ENCODE results near the gene SEMA4C.
"Not testable (repeated sequence)": the region's sequence is repeated elsewhere in the genome, so short reads cannot be mapped to it uniquely, and the experiment has no call there.

The SEMA4C gene

DNA sequence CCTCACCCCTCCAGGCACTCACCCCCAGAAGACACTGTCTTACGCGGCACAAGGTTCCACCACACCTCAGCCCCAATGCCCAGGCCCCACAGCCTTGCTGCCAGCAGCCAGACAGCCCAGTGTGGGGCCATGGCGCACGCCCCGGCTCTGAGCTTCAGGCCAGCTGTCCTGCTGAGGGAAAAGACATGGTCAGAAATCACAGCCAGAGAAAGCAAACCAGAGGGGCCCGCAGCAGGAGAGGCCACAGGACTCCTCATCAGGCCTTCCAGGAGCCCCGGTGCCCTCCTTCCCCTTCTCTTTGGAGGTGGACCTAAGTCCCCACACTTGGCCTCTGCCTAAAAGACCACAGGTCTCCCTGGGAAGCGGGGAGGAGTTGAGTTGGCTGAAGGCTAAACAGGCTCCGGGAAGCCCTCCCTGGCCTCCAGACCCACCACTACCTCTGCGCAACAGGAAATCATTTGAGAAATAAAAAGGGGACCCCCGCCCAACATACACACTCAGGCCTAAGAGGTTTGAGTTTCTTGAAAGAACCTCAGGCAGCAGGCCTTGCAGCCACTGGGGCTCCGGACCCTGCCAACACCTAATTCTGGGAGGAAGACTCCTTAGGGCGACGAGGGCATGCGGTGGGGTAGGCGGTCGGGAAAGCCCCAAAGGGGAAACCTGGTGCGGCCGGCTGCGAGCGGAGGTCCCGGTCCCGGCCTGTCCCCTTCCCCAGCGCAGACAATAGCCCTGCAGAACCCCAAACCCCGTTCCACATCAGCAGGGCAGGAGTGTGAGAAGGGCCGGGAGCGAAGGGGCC, 1.9 kb downstream of the SEMA4C start:
- DNase-seq (ENCODE audit: low read depth in 2 of 2, low spot score in 1 of 2): no peak

DNA sequence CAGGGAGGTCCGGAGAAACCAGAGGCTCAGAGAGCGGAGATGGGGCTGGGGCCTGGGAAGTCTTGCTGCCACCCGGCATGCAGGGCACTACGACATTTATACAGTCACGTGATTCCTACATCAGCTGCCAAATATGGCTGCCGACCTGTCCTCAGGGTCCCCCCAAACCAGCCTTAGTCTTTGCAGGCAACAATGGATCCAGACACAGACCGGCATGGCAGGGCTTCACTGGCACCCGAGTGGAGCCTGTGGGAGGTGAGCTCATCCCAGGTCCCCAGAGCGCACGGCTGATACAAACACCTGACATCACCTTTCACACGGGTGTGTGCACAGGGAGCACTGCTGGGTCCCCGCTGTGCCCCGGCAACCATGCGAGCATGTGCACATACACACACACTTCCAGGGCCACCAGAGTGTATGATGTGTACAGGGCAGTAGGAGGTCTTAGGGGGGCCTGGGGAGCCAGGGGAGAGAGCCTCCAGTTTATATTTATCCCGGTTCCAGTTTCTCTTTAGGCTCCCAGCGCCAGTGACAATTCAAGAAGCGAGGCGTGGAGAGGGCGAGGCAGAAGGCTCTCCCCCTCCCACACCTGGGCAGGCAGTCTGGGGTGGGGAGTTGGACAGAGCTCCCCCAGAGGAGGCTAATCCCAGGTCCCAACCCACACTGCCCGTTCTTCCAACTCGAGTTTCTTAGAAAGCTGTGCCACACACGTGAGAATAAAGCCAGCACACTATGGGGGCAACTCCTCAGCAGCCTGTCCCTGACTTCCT, 2.7 kb downstream of the SEMA4C start:
- DNase-seq (ENCODE audit: low read depth in 2 of 2, low spot score in 1 of 2): no peak

DNA sequence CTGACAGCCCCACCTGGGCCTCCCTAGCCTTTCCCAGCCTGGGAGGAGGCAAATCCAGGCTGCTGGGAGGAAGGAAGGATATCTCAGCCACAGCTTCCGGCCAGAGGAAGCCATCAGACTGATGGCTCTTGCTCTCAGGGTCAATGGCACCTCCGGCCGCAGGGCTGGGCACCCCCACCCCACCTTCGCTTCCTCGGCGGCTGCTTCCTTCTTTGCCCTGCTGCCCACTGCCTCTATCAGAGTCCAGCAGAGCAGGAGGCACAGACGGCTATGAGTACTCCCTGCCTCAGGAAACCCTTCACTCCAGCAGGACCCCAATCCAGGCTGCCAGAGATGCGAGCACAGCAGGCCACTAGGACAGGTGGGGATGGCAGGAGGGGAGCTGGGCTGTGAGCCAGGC, 3.3 kb downstream of the SEMA4C start:
- no peak for DNase-seq (ENCODE audit: low read depth in 2 of 2, low spot score in 1 of 2)

DNA sequence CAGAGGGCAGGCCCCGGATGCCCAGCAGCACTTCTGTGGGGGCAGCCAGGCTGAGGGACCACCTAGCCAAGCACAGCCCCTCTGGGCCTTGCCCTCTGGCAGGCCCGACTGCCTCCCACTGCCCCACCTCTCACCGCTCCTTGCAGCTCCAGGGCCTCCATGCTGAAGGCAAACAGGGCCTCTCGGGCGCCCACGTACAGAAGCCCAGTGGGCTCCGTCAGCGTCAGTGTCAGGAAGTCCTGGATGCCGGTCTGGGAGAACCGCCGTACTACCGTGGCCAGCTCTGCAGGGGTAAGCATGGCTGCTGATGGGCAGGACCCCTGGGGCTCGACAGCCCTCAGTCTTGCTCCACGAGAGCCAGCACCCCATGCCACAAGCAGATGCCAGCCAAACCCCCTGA, 3.7 kb downstream of the SEMA4C start:
- no peak for DNase-seq (ENCODE audit: low read depth in 2 of 2, low spot score in 1 of 2)

DNA sequence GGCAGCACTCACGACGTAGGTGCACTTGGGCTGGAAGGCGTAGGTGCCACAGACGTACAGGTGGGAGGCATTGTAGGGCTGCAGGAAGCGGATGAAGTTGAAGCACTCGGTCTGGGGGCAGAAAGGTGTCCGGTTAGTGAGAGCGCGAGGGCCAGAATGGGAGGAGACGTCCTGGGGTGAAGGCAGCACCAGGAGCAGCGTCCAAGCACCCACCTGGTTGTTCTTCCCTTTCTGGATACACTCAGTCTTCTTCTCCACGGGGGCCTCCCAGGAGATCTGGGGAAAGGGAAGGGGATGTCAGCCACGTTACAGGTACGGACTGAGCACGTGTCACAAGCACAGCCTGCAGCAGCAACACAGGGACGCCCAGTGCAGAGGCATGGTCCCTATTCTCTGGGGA, 4.2 kb downstream of the SEMA4C start:
- DNase-seq (ENCODE audit: low read depth in 2 of 2, low spot score in 1 of 2): no peak

DNA sequence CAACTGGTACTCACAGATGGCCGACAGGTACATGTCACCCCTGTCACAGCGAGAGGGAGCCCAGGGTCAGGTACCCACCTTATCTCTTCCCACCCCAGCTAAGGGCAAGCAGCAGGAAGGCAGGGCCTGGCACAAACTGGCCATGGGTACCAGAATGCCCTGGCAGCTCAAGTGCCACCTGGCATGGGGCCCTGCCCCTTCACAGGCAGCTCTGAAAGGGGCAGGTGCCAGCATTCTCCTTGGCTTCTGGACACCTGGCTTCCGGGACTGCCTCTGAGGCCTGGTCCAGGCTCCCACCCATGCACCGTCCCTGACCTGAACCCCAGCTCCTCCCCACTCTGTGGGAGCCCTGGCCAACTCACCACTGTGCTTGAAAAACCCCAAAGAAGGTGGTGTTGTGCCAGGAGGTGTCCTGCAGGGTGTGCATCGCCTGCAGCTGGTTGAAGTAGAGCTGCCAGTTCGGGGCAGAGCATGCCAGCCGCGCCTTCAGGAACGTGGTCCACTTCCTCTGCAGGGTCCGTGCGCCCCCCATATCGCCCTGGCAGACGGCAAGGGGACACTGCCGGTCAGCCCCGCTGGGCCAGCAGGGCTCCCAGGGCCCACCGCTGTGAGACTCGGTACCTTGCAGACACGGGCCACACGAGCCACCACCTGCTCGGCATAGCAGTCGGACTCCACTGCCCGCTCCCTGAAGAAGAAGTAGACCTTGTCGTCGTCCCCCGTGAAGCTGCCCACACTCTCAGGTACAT, 5.4 kb downstream of the SEMA4C start:
- no peak for DNase-seq (ENCODE audit: low read depth in 2 of 2, low spot score in 1 of 2)

DNA sequence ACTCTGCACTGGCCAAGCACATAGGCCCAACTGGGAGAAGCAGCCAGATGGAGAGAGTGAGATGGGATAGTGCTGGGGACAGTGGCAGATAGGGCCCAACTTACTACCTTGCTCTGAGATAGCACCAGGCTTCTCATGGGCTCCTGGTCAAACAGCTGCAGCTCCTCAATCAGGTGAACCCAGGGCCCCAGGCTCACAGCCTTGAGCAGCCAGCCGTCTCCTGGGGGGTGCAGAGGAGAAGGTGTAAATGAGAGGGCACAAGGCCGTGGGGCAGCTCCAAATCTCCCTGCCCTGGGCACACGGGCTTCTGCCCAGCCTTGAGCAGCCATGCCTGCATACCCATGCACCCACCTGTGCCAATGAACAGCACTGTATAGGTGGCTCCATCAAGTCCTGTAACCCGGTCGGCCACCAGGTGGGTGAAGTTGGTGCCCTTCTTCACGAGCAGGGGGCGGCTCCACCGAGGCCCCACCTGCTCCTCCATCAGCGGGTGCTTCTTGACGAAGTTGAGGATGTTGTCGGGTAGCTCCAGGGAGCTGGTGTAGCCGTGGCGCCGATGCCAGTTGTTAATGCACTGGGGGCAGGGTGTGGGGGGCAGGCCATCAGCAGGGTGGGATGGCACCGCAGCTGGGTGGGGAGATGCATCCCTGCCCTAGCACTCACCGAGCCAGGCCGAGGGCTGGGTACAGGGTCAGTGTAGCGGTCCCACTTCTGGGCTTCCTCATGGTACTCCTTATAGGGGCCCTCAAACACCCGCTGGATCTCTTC, 6.1 kb downstream of the SEMA4C start:
- DNase-seq (ENCODE audit: low read depth in 2 of 2, low spot score in 1 of 2): no peak

DNA sequence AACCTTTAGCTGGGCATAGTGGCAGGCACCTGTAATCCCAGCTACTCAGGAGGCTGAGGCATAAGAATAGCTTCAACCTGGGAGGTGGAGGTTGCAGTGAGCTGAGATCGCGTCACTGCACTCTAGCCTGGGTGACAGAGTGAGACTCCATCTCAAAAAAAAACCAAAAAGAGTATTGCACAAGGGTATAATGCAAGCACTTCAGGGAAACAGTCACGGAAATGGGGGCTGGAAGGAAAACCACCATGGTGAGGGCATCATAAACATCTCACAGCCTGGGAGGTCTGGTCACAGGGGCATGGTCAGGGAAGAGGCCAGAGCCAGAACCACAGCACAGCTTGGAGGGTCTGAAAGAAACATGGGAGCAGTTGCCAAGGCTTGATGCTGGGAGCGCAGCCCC, 6.8 kb downstream of the SEMA4C start:
- DNase-seq (ENCODE audit: low read depth in 2 of 2, low spot score in 1 of 2): not testable (repeated sequence)

DNA sequence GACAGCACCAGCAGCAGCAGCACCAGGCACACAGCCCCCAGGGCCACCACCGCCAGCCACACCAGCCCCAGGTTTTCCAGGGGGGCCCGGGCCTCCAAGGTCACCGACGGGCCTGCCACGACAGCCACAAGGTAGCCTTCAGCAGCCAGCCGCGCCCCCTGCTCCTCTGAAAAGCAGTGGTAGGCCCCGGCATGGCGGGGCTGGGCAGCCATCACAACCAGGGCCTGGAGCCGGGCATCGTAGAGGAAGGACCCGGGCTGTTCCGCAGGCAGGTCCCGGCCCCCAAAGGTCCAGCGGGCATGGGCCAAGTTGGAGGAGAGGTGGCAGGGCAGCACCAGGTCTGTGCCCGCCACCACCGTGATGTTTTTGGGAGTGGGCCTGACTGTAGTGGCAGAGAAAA, 8.8 kb downstream of the SEMA4C start:
- DNase-seq (ENCODE audit: low read depth in 2 of 2, low spot score in 1 of 2): no peak

DNA sequence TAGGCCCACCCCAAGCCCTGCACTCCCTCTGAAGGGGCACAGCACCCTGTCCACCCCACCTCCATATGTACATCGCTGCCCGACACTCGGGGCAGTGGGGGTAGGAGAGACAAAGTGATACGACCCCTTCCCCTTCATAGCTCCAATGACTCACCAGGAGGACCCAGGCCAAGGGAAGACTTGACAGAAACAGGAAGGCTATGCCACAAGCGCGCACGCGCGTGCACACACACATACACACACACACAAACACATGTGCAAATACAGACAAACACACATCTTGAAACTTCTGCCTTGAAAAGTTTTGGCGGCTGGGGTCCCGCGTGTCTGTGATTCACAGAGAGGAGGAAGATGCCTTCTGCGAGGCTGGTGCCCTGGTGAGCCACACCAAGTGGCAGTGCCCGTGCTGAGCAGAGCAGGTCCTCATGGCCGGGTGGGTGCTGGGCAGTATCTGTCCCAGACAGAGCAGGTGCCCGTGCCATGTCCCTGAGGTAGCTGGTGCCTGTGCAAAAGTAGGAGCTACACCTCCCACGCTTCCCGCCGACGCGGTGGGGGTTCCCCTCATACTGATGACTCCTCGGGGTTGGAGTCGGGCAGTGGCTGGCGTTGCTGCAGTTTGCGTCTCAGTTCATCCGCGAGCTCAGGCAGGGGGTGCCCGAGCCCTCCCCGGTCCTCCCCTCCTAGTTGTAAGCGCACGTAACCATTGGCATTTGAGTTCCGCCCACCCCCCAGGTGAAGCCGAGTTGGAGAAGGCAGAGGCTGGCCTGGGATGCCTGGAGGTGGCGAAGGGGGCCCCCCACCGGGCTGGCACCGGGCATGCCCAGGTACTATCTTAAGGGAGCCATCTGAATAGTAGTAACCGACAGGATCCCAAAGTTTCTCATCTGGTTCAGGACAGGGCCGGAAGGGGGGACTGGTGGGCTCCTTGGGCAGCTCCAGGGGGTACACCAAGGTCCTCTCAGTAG, 9.5 kb downstream of the SEMA4C start:
- no peak for DNase-seq (ENCODE audit: low read depth in 2 of 2, low spot score in 1 of 2)

DNA sequence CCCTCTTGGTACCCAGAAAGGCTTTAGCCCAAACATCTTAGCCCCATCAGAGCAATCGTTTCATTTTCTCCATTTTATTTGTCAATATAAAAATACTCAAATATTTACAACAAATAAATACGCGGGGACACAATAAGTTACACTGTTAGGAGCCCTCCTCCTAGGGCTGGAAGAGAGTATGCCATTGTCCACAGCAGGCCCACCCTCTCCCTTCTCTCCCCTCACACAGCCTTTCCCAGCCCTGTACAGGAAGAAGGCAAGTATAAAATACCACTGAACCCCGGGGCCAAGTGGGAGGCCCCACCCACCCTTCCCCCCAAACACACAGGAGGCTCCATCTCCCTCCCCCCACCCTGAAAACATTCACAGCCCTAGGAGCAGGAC, 10.2 kb downstream of the SEMA4C start:
- no peak for DNase-seq (ENCODE audit: low read depth in 2 of 2, low spot score in 1 of 2)

DNA sequence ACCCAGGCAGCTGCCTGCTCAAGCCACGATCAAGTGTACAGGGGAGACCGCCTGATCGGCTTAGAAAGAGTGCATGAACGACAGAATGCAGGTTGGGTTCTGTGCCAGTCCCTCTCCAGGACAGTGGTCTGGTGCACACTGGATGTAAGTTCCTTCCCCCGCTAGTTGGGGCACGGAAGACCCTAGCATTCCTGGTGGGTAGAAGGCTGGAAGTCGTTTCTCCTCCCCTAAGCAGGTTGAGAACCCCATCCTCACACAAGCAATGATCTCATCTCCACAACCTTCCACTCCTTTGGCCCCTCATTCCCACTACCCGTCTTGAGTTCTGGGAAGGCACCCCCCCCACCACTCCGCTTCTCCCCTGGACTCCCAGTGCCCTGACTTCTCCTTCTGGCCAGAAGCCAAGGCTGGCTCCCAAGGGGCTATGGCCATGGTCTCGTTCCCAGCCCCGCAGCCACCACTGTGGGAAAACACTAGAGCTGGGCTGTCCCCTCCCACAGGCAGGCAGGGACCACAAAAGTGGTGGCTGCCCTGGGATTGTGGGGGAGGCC, 10.7 kb downstream of the SEMA4C start:
- no peak for DNase-seq (ENCODE audit: low read depth in 2 of 2, low spot score in 1 of 2)

DNA sequence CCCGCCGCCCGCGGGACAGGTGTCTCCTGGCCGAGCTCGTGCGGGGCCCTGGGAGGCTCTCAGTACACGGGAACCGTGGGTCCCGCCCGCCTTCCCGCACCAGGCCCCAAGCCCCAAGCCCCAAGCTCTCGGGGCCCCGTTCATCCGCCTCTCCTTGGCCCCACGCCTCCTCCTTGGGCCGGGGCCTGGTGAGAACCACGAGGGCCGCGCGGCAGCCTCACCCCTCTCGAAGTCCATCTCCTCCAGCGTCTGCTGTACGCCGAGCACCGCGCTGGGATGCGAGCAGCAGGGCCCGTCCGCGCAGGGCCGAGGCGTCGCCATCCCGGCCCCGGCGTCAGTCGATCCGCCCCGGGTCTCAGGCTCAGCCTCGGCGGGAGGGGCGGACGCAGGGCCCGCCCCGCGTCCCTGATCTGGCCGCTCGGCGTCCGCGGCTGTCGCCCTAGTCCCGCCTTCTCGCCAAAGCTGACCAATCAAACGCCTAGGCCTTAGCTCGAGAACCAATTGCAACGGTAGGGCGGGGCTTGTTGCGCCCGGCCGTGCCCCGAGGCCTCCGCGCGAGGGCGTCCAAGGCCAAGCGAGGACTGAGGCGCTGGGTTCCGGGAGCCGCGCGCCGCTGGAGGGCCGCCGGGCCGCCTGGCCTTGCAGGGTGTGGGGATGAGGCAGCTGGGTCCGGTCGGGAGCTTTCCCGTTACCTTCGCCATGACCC, 12.1 kb downstream of the SEMA4C start, which contains the start of gene ANKRD39:
Gene ANKRD39, minus strand, starts transcription at position 350 of the 706 bp plus-strand sequence. Its CDS starts 29 bp downstream, at position 321.
- DNase-seq (ENCODE audit: low read depth in 2 of 2, low spot score in 1 of 2): peak; percentile 89 to 95

DNA sequence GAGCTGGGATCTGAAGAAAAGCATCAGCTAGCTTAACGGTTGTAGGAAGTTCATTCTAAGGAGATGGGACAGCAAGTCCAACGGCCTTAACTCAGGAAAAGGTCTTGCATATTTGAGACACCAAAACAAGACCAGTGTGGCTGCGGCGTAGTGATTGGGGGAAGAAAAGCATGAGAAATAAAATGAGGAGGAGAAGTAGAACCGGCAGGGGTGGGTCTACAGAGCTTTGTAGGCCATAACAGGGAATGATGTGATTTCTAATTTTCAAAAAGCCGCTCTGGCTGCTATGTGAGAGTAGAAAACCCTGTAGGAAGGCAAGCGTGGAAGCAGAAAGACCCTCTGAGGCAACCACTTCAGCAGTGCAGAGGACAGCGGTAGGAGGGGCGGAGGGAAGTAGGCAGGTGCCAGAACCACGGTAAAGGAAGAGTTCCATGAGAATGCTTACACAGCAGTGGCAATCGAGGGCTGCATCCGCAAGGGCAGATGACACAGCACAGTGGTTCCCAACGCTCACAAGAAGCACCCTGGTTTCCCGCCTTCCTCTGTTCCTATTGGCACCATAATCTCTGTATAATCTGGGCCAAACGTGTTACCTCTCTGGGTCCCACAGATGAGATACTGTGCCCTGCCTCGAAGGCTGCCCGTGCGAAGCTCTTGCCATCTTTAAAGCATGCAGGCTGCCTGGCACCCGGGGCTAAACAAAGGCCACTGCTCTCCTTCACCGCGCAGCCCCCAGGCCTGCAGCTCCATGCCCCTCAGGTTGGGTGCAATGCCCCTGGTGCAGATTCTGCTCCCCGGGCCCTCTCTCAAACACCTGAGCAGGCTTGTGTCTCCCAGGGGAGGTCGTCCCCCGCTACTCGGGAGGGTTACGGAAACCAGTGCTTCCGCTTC, 12.9 kb downstream of the SEMA4C start:
- DNase-seq (ENCODE audit: low read depth in 2 of 2, low spot score in 1 of 2): no peak

DNA sequence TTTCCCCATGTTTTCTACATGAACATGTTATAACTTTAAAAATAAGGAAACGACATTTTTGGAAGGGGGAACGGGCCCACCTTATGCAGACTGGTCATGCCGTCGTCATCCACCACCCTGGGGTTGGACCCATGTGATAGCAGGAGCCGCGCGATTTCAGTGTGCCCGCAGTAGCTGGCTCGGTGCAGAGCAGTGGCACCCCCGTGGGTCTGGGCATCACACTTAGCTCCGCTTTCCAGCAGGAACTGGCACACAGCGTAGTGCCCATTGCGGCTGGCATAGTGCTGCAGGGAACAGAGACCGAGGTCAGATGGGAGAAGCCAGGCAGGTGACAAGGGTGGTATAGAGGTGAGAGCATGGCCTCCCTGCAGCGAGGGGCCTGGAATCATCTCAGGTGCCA, 16.6 kb downstream of the SEMA4C start:
- no peak for DNase-seq (ENCODE audit: low read depth in 2 of 2, low spot score in 1 of 2)

DNA sequence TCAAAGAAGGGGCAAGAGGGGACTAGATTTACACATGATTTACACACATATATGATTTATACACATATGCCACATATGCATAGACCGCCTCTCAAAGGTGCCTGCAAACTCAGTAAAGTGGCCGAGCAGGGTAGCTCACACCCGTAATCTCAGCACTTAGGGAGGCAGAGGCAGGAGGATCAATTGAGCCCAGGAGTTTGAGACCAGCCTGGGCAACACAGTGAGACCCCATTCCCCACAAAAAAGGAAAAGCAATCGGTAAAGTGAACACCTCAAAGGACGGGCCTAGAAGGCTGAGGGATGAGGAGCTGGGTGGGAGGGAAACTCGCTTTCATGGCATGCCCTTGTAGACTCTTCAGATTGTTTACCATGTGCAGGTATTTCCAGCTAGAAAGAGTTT, 17.2 kb downstream of the SEMA4C start:
- no peak for DNase-seq (ENCODE audit: low read depth in 2 of 2, low spot score in 1 of 2)

DNA sequence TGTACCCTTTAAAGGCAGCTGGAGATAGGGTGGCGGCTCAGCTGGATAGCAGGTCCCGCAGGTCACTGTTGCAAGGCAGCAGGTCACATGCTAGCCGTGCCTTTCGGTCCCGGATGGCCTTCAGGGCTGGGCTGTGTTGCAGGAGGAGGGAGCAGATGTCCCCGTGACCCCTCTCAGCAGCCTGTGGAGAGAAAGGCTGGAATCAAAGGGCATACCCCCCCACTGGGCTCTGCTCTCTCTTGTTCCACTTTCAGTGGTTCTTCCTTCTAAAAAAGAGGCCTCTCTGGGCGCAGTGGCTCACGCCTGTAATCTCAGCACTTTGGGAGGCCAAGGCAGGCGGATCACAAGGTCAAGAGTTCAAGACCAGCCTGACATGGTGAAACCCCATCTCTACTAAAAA, 21.6 kb downstream of the SEMA4C start:
- no peak for DNase-seq (ENCODE audit: low read depth in 2 of 2, low spot score in 1 of 2)

DNA sequence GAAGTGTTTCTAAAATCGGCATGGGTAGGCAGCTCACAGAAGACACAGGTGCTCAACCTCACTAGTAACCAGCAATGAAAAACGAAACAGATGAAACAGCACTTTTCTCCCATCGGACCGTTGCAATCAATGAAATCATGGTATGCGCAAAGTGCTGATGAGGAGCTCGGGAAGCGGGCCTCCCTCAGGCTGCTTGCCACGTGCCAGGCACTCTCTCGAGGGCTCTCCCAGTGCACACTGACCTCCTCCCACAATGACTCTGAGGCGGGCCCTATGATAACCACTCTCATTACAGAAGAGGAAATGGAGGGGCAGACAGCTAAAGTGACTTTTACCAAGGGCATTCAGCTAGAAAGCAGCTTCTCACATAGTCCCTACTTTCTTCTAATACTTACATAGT, 22.3 kb downstream of the SEMA4C start:
- no peak for DNase-seq (ENCODE audit: low read depth in 2 of 2, low spot score in 1 of 2)
